ENCODE measurements around the gene CENPA.

- TF ChIP-seq CTCF (IDR thresholded peaks at IDR 0.05) = no peak
- TF ChIP-seq EZH2phosphoT487 (IDR thresholded peaks at IDR 0.05) = no peak
- TF ChIP-seq EZH2 (IDR thresholded peaks at IDR 0.05) = no peak
These were observed 23.4 kb downstream of the CENPA start for GRCh38 chr2:26809211-26809610.

Measured in neural progenitor cell (in vitro differentiated cells).